ENCODE results near the gene BARX1. TPM values are rescaled to one million over a fixed set of nuclear protein-coding genes. Genes with fewer than 3 reads are reported as not detected.

The BARX1 gene
- total and polyA plus RNA-seq, 2 donors (not counting 1 experiment from before 2014, with no cell fraction given), result not detected

GRCh38 chr9:93994132-93994531, 39.0 kb upstream of the BARX1 start:
- Histone ChIP-seq H4K20me1 (ENCODE audit: control insufficient read depth, extremely low read depth, insufficient read depth, low read length) (no peaks in the 10 kb centered on the region), H3K79me2 (ENCODE audit: control insufficient read depth, insufficient read depth, low read length) (no peaks in the 10 kb centered on the region), H3K9ac (ENCODE audit: insufficient read depth, low read length) (no peak overlapping the region), H3K4me3 (replicated peaks in 1 of 4; ENCODE audit: control extremely low read depth in 1 of 4, insufficient read depth in 1 of 4, low read depth in 3 of 4, low read length in 4 of 4) (no peak overlapping the region), H3K4me1 (ENCODE audit: control insufficient read depth, extremely low read depth, insufficient read depth, low read length) (no peaks in the 10 kb centered on the region), H3K9me3 (ENCODE audit: control insufficient read depth, insufficient read depth, low read depth, low read length) (no peaks in the 10 kb centered on the region), H3K27me3 (ENCODE audit: control insufficient read depth, insufficient read depth, low read length) (no peaks in the 10 kb centered on the region), H3K36me3 (ENCODE audit: control insufficient read depth, insufficient read depth, low read length) (no peaks in the 10 kb centered on the region), H3K4me2 (ENCODE audit: extremely low read depth, insufficient read depth, low read length) (no peak overlapping the region), H2AFZ (ENCODE audit: low read length) (no peak overlapping the region), H3K27ac (ENCODE audit: insufficient read depth, low read length) (no peak overlapping the region)
- TF ChIP-seq EZH2 (IDR thresholded peaks at IDR 0.05; ENCODE audit: low read length, missing control alignments) (no peak), CTCF (conservative IDR thresholded peaks at IDR 0.05 in 1 of 2, IDR thresholded peaks at IDR 0.05 in 1 of 2; ENCODE audit: low read depth in 1 of 2, low read length in 2 of 2) (no peak)
- no peak for DNase-seq (ENCODE audit: low read depth in 2 of 2)

- DNase-seq (ENCODE audit: low read depth in 2 of 2), result no peak
- Histone ChIP-seq H3K27me3 (ENCODE audit: control insufficient read depth, insufficient read depth, low read length) (no peaks in the 10 kb centered on the region), H4K20me1 (ENCODE audit: control insufficient read depth, extremely low read depth, insufficient read depth, low read length) (no peaks in the 10 kb centered on the region), H3K36me3 (ENCODE audit: control insufficient read depth, insufficient read depth, low read length) (no peaks in the 10 kb centered on the region), H3K79me2 (ENCODE audit: control insufficient read depth, insufficient read depth, low read length) (no peaks in the 10 kb centered on the region), H3K4me1 (ENCODE audit: control insufficient read depth, extremely low read depth, insufficient read depth, low read length) (no peaks in the 10 kb centered on the region), H3K27ac (ENCODE audit: insufficient read depth, low read length) (no peak overlapping the region), H3K4me2 (ENCODE audit: extremely low read depth, insufficient read depth, low read length) (no peak overlapping the region), H2AFZ (ENCODE audit: low read length) (no peak overlapping the region), H3K4me3 (replicated peaks in 1 of 4; ENCODE audit: control extremely low read depth in 1 of 4, insufficient read depth in 1 of 4, low read depth in 3 of 4, low read length in 4 of 4) (no peak overlapping the region), H3K9ac (ENCODE audit: insufficient read depth, low read length) (no peak overlapping the region), H3K9me3 (ENCODE audit: control insufficient read depth, insufficient read depth, low read depth, low read length) (no peaks in the 10 kb centered on the region)
- TF ChIP-seq CTCF (conservative IDR thresholded peaks at IDR 0.05 in 1 of 2, IDR thresholded peaks at IDR 0.05 in 1 of 2; ENCODE audit: low read depth in 1 of 2, low read length in 2 of 2), result no peak
- no peak for TF ChIP-seq EZH2 (IDR thresholded peaks at IDR 0.05; ENCODE audit: low read length, missing control alignments)
Observed at GRCh38 chr9:93992830-93993229, 37.7 kb upstream of the BARX1 start.

- no peaks in the 10 kb centered on the region for H3K27me3 ChIP-seq (ENCODE audit: control insufficient read depth, insufficient read depth, low read length)
- no peak overlapping the region for H2AFZ ChIP-seq (ENCODE audit: low read length)
- H3K9me3 ChIP-seq (ENCODE audit: control insufficient read depth, insufficient read depth, low read depth, low read length), result no peaks in the 10 kb centered on the region
- no peaks in the 10 kb centered on the region for H4K20me1 ChIP-seq (ENCODE audit: control insufficient read depth, extremely low read depth, insufficient read depth, low read length)
- DNase-seq (ENCODE audit: low read depth in 2 of 2), result no peak
- H3K36me3 ChIP-seq (ENCODE audit: control insufficient read depth, insufficient read depth, low read length), result no peaks in the 10 kb centered on the region
- H3K9ac ChIP-seq (ENCODE audit: insufficient read depth, low read length), result no peak overlapping the region
- H3K4me2 ChIP-seq (ENCODE audit: extremely low read depth, insufficient read depth, low read length), result no peak overlapping the region
- TF ChIP-seq CTCF (conservative IDR thresholded peaks at IDR 0.05 in 1 of 2, IDR thresholded peaks at IDR 0.05 in 1 of 2; ENCODE audit: low read depth in 1 of 2, low read length in 2 of 2) (no peak), EZH2 (IDR thresholded peaks at IDR 0.05; ENCODE audit: low read length, missing control alignments) (no peak)
- H3K4me1 ChIP-seq (ENCODE audit: control insufficient read depth, extremely low read depth, insufficient read depth, low read length), result no peaks in the 10 kb centered on the region
- H3K79me2 ChIP-seq (ENCODE audit: control insufficient read depth, insufficient read depth, low read length), result no peaks in the 10 kb centered on the region
- no peak overlapping the region for H3K4me3 ChIP-seq (replicated peaks in 1 of 4; ENCODE audit: control extremely low read depth in 1 of 4, insufficient read depth in 1 of 4, low read depth in 3 of 4, low read length in 4 of 4)
- no peak overlapping the region for H3K27ac ChIP-seq (ENCODE audit: insufficient read depth, low read length)
Observed at GRCh38 chr9:93990448-93990847, 35.3 kb upstream of the BARX1 start.

All from fibroblast of lung (primary cell).